Activated T-cell treated with anti-CD3 and anti-CD28 coated beads for 24 hours (primary cell): ENCODE measurements around the gene SORL1.
"Not testable (repeated sequence)": the region's sequence is repeated elsewhere in the genome, so short reads cannot be mapped to it uniquely, and the experiment has no call there.

Experiments used
- DNase-seq: peaks from one replicate; pipeline ENCODE4 v3.0.0-alpha.2; 2020; ENCODE audit warnings: low read depth

SORL1 gene

DNA sequence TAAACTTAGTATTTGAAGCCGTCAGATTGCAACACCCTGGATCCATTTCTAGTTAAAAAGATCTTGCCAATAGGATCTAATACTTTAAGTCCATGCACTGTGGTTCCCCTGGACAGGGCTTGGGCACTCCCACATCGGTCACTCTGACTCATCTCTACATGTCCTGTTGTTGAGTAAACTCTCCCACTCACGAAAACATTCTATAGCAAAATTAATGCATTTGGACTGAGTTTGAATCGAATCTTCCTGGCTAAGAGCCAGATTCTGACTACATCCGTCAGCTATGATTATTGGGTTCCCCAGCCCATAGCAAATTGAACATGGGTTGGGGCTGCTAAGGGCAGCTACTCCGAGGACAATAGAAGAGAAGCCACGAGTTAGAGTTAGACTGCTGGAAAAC is 182.8 kb downstream of the SORL1 start:
- no peak for DNase-seq

DNA sequence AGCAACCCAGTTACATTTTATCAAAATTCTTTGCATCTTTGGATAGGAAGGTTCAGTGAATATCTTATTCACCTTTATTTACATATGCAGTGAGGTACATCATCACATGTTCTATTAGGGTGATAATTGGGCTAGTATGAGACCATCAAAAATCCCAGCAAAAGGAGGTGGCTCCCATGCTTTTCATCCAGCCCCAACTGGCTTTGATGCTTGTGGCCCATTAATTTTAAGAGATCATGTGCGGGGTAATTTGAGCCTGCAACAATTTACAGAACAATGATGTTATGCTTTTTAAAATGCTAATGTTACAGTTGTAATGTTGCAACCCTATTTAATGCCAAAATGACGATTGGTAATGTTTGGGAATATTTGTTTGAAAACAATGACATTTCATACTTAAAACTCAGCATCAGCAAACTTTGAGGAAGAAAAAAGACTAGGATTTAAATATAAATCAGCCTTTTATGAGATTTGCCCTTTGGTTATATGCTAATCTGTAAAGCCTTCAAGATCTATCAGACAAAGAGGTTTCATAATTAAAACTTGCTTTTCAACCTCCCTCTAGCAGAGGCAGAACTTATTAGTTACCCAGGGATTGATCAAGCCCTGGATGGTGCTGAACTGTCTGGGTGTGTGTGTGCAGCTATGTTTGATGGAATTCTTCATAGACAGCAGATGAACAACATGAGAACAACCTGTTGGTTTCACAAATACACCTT is 184.1 kb downstream of the SORL1 start:
- DNase-seq = no peak

DNA sequence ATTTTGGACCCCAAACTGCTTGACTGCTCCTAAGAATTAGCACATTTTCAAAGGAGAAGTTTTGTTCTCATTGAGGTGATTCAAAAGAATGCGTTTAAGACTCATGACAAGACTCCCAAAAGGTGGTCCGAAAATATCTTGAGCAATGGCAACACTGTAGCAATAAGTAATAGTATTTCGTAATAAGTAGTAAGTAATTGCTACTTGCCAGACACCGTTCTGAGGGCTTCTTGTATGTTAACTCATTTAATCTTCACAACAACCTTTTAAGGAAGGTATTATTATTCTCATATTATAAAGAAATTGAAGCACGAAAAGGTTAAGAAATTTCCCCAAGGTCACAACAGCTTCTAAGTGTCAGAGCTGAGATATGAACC is 184.7 kb downstream of the SORL1 start:
- no peak for DNase-seq

DNA sequence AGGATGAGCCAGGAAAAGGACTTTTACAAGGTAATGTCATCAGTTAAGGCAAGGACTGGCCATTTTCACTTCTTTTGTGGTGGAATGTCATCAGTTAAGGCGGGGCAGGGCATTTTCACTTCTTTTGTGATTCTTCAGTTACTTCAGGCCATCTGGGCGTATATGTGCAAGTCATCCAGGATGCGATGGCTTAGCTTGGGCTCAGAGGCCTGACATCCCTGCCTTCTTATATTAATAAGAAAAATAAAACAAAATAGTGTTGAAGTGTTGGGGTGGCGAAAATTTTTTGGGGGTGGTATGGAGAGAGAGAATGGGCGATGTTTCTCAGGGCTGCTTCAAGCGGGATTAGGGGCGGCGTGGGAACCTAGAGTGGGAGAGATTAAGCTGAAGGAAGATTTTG is 185.5 kb downstream of the SORL1 start:
- DNase-seq = not testable (repeated sequence)

GRCh38 chr11:121643479-121644186 is 191.5 kb downstream of the SORL1 start:
- DNase-seq = no peak

DNA sequence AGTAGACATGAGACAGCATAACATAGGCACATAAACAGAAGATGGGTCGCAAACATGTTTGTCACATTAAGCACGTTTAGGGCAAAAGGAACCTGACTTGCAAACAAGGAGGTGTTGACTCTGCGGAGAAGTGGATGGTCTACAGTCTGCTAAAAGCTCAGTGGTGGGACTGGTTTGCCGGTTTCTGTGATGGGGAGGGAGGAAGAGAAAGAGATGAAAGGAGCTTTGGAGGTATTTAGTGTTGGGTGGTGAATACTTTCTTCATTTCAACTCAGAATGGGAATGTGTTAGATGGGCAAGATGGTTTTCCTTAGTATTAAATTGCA is 192.0 kb downstream of the SORL1 start:
- DNase-seq = no peak

GRCh38 chr11:121645001-121645400 is 192.9 kb downstream of the SORL1 start:
- DNase-seq = no peak

GRCh38 chr11:121645596-121645995 is 193.5 kb downstream of the SORL1 start:
- DNase-seq = no peak

GRCh38 chr11:121648306-121648705 is 196.2 kb downstream of the SORL1 start:
- DNase-seq = no peak

DNA sequence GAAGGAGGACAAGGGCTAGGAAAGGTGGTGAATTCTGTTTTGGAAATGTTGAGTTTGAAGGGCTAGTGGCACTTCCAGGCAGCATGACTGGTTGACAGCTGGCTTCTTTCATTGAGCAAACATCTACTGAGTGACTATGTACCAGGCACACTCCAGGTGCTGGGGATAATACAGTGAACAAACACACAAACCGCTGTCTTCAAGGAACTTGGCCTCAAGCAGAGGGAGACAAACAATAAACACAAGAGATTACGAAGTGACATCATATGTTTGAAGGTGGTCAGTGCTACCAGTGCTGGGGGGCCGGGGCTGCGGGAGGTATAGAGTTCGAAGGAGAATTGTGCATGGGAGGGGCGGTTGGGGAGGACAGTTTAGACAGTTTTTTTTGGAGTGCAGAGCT is 197.7 kb downstream of the SORL1 start:
- no peak for DNase-seq

- no peak for DNase-seq
Measured at GRCh38 chr11:121650351-121651256, 198.5 kb downstream of the SORL1 start.

DNA sequence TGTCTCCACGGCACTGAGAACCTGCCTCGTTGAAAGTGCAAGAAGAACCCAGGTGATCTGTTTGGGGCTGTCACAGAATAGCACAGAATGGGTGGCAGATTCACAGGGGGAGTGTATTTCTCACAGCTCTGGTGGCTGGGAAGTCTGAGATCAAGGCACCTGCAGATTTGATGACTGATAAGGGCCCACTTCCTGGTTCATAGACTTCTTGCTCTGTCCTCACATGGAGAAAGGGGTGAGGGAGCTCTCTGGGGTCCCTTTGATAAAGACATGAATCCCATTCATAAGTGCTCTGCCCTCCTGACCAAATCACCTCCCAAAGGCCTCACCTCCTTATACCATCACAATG is 199.1 kb downstream of the SORL1 start:
- DNase-seq = no peak

DNA sequence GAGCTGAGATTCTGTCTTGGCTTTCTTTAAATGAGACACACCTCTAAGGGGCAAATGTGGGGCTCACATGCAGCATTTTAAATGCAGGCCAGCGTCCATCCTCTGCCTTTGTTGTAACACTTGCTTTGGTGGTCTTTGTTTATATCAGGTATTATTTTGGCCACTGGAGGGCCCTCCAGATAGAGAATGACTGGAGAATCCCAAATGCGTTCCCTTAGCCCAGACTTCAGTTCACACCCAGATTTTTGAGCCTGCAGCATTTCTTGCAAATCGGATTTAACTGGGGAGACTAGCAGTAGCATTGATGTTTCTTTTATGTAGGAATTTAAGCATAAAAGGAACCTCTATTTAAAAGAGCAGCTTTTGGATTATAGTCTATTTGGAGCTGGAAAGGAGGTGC is 200.9 kb downstream of the SORL1 start:
- DNase-seq = no peak

DNA sequence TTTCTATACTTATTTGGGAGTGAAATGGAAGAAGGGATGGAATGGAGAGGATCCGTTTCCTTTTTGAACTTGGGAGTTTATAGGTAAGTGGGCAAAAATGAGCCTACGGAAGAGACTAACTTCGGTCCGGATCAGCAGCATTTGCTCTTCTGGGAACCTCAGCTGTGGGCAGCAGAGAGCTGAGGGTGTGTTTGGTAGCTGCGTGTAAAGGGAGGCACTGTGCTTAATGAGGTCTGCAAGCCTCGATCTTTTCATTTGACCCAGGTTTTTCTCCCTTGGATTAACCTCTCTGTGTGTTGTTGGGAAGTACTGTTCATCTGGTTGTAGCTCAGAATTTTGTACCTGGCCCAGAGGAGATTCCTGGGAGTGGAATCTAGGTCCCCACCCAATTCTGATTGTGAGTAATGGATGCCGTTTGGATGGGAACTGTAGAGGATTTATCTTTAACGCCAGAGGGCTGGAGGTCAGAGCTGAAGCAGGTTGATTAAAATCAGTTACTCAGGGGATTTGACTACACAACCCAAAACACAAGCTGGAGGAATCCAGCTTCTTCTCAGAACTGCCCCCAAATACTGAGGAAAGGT is 202.2 kb downstream of the SORL1 start:
- DNase-seq = no peak

- no peak for DNase-seq
Measured at GRCh38 chr11:121654843-121655536, 202.9 kb downstream of the SORL1 start.

DNA sequence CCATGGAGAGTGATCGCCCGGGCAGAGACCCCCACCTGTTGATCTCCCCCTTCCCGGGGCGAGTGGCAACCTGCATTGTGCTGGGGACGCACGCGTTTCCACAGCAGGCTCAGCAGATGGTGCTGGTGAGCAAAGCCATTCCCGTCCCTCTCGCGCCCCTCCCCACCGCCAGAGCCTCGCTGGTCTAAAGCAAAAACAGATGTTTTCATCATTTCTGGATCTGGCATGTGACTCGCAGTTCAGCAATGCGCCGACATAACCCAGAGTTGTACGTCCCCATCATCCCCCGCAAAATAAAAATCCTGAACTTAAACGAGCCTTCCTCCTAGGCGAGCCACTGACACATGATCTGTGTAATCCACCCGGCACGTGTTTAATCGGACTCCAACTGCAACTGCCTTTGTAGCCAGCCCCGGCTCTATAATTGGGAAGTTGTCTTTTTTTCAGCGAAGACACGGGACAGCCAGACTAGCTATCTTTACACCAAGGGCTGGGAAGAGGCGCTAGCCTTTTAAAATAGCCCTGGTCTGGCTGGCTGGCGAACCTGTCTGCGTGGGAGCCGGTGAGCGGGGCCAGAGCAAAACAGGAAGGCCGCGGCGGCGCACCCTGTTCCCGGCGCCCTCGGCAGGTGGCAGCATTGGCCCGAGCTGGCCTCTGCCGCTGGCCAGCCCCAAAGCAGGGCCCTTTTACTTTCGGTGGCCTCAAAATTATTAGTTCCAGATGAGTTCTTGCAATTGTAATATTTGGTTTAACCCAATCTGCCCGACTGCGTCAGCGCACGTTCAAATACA is 203.6 kb downstream of the SORL1 start:
- DNase-seq = peak; percentile 58

DNA sequence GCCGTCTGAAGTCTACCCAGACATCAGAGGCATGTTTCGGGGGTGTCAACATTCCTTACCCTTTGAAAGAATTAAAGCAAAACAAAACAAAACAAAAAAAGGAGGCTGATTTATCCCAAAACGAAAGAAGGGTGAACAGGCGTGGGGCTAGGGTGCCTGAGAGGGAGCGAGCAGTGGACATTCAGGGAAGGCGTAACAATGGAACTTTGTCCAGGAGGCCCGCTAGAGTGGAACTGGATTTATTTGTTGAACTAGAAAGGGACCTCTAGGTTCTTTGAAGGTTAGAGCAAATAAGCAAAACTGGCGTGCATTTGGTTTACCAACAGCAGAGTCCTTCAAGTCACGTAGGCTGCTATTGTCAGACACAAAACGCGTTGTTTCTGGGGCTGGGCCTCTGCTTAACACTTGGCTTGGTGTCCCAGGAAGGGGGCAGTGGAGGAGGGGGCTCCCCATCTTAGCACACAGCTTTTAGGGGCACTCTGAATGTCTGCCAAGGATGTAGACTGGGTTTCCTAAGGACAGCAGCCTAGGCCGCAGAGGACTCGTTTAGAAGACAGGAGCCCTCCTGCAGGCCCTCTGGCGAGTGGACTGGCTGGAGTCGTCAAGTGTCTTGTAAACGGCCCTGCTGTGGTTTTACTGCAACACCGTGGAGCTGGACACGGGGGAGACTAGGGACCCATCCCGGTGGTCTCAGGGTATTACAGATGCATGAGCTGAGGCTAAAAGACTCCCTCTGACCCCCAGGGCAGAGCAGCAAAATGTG is 204.4 kb downstream of the SORL1 start:
- no peak for DNase-seq

DNA sequence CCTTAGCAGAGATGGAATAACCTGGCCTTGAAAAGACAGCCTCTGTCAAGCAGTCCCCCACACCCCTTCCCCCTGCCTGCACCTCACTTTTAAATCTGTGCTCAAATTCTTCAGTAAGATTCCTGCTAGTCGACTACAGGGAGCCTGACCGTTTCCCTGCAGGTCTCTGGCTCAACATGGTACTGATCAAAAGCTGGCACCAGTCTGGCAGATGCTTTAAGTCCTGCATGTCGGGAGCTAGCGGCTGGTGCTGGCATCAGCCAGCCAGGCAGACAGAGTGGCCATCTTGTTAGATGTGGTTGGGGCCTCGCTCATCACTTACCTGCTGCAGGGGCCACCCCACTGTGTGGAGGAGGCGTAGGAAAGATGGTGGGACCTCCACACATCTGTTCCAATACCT is 205.0 kb downstream of the SORL1 start:
- no peak for DNase-seq

DNA sequence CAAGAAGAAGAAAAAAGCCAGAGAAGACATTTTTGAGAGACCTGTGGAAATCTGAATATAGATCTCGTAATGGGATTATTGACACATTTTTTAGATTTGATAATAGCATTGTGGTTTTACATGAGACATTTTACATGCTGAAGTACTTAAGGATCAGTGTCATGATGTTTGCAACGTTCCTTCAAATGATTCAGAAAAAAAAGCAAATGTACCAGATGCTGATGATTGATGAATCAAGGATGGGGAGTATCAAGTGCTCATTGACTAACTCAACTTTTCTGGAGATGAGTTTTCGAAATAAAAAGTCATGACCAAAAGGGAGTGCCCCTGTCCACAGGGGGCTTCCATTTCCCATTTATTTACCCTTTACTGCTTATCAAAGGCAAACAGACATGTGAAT is 207.7 kb downstream of the SORL1 start:
- no peak for DNase-seq

GRCh38 chr11:121661880-121662486 is 209.9 kb downstream of the SORL1 start:
- DNase-seq = no peak
